Measurements from ENCODE around the gene TMEM258. TPM values are rescaled to one million over a fixed set of nuclear protein-coding genes. Genes with fewer than 3 reads are reported as not detected.

TMEM258 gene
- polyA plus RNA-seq, 2 of the 4 experiments (the other 2 are of a cell fraction) = 257 to 280 TPM

- POLR2A ChIA-PET = interaction anchor here (1.0 kb wide), 1 partner anchor 36 kb away, joined by 3 read pairs; no protein-coding TSS in a partner anchor
- peak overlapping the region; percentile 19; the same call in 1 of the 3 replicates for H3K4me3 ChIP-seq
- H3K9me3 ChIP-seq = no peaks in the 10 kb centered on the region
- DNase-seq (ENCODE audit: low read depth in 1 of 2, low spot score in 1 of 2) (no peak), FAIRE-seq (no peak), ATAC-seq (no peak)
- H3K27ac ChIP-seq = peak overlapping the region; percentile 95 to 99
- TF ChIP-seq RCOR1 (IDR thresholded peaks at IDR 0.05; ENCODE audit: low read depth, low read length) (no peak), CHD4 (IDR thresholded peaks at IDR 0.05; ENCODE audit: borderline replicate concordance) (no peak), HES2 (IDR thresholded peaks at IDR 0.05) (no peak), MAFK (IDR thresholded peaks at IDR 0.05; ENCODE audit: partially characterized antibody) (no peak), PBX3 (IDR thresholded peaks at IDR 0.05) (no peak), TFCP2L1 (CRISPR knock-in tag; IDR thresholded peaks at IDR 0.05) (no peak), KDM1A (IDR thresholded peaks at IDR 0.05; ENCODE audit: low read depth) (no peak), MAX (IDR thresholded peaks at IDR 0.05) (no peak), HOXB5 (CRISPR knock-in tag; IDR thresholded peaks at IDR 0.05) (no peak), HEYL (CRISPR knock-in tag; IDR thresholded peaks at IDR 0.05) (no peak), EP300 (IDR thresholded peaks at IDR 0.05) (no peak), MYC (IDR thresholded peaks at IDR 0.05; ENCODE audit: borderline replicate concordance, low read length) (no peak), NPAS2 (CRISPR knock-in tag; IDR thresholded peaks at IDR 0.05; ENCODE audit: borderline replicate concordance) (no peak), EHF (CRISPR knock-in tag; IDR thresholded peaks at IDR 0.05) (no peak), CEBPB (IDR thresholded peaks at IDR 0.05) (no peak)
- WGBS (ENCODE audit: missing lambda C conversion rate) = 87% methylated on average over 19 of the region's 31 CpGs
- peak overlapping the region; percentile 100 for H3K4me2 ChIP-seq
- CTCF ChIA-PET = interaction anchor here (0.8 to 5.6 kb wide), 10 partner anchors 8 to 353 kb away, joined by 3 to 61 read pairs (median 10); no protein-coding TSS in a partner anchor
- peaks cover 70% of the 10 kb centered on the region for H3K4me1 ChIP-seq
Observed at GRCh38 chr11:61754534-61755482, 37.6 kb downstream of the TMEM258 start.

- ChIA-PET POLR2A (no interaction called here), CTCF (interaction anchor here (0.7 to 4.7 kb wide), 12 partner anchors 10 to 354 kb away, joined by 3 to 20 read pairs (median 5); partner anchors contain the start of genes FEN1 and TMEM258)
- Histone ChIP-seq H3K4me3 (peak overlapping the region; percentile 92), H3K9me3 (no peaks in the 10 kb centered on the region), H3K4me1 (peaks cover 60% of the 10 kb centered on the region), H3K27ac (peak overlapping the region; percentile 95 to 99), H3K4me2 (peak overlapping the region; percentile 100)
- ATAC-seq (no peak), FAIRE-seq (no peak), DNase-seq (ENCODE audit: low read depth in 1 of 2, low spot score in 1 of 2) (no peak)
- WGBS (ENCODE audit: missing lambda C conversion rate) = 63% methylated on average over 5 of the region's 5 CpGs
- TF ChIP-seq EHMT2 (IDR thresholded peaks at IDR 0.05; ENCODE audit: low read depth) = no peak
- TF ChIP-seq FOSL2 (IDR thresholded peaks at IDR 0.05) = no peak
- no peak for TF ChIP-seq FOSL2 (CRISPR knock-in tag; IDR thresholded peaks at IDR 0.05)
- TF ChIP-seq MAX (IDR thresholded peaks at IDR 0.05) = no peak
- no peak for TF ChIP-seq ATOH8 (CRISPR knock-in tag; IDR thresholded peaks at IDR 0.05; ENCODE audit: low read depth)
- TF ChIP-seq ELK1 (IDR thresholded peaks at IDR 0.05; ENCODE audit: low read depth, low read length) = no peak
- TF ChIP-seq MYC (IDR thresholded peaks at IDR 0.05; ENCODE audit: borderline replicate concordance, low read length) = no peak
- TF ChIP-seq HES2 (IDR thresholded peaks at IDR 0.05) = no peak
Observed at GRCh38 chr11:61753672-61754071, 38.7 kb downstream of the TMEM258 start.

All from A549 (cell line).